ENCODE data around the gene FERMT2.

FERMT2 gene

DNA sequence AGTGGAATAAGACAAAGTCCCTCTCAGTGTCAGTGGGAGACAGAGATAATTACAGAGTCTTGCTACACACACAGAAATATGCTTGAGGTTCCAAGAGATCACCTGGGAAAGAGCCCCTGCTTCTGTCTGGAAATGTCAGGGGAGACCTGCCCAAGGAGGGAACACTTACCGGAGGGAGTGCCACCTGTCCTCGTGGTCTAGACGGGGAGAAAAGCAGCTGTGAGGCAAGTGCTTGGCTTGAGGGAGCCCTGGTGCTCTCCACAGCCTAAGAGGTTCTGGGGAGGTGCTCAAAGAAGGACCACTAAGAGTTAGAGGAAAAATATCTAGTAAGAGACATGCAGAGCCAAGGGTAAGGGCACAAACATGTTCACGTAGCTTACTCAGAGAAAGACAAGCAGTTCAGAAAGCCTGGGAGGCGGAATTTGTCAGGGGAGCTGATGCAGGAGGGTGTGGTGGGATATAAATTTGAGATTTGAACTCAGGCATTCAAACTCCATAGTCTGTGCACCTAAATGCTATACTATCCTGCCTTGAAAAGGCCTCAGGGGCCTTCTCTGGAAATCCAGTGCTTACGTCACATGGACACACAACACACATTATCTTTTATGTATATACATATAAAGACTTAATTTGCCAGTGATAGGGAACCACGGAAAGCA is 121.2 kb downstream of the FERMT2 start:
- DNase-seq (ENCODE audit: low read depth, low spot score): no peak

DNA sequence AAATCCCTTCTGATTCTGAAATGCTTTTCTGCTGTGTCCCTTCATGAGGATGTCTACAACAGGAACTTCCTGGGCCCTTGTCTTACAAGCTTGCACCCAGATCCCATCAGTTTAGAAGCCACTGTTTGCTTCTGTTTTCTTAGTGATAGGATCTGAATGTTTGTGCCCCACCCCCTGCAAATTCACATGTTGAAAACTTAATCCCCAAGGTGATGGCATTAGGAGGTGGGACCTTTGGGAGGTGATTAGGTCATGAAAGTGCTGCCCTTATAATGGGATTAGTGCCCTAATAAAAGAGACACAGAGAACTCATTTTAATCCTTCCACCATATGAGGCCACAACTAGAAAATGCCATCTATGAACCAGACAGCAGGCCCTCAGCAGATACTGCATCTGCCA is 123.4 kb downstream of the FERMT2 start:
- DNase-seq (ENCODE audit: low read depth, low spot score): no peak

DNA sequence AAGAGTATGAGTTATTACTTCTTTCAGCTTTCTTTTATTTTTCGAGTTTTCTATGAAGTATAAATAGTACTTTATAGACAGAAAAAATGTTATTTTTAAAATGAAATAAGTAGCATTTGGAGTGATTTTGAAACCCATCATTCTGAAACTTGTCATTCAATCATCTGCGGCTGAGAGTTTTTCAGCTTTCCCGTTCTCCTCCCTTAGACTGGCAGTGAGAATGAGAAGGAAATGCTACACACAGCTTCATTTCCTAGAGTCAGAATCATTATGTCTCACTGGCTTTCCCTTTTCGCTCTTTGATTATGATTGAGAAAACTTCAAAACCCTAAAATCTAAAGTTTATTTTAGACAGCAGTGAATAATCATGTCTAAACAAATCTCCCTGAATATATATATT is 125.8 kb downstream of the FERMT2 start:
- DNase-seq (ENCODE audit: low read depth, low spot score): no peak

DNA sequence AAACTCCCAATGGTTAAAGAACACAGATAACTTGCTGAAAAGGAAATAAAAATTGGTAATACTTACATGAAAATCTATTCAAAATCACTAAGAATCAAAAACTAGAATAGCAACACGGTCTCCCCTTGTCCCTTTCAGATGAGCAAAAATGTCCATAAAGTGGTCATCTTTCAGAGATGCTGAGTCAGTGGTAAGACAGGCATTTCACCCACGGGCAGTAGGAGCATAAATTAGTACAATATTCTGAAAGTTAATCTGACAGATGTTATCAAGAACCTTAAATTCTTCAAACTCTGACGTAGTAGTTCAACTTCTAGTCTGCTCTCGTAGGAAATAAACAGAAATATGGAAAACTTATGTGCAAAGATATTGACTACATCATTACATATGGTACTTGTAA is 126.4 kb downstream of the FERMT2 start:
- DNase-seq (ENCODE audit: low read depth, low spot score): no peak

DNA sequence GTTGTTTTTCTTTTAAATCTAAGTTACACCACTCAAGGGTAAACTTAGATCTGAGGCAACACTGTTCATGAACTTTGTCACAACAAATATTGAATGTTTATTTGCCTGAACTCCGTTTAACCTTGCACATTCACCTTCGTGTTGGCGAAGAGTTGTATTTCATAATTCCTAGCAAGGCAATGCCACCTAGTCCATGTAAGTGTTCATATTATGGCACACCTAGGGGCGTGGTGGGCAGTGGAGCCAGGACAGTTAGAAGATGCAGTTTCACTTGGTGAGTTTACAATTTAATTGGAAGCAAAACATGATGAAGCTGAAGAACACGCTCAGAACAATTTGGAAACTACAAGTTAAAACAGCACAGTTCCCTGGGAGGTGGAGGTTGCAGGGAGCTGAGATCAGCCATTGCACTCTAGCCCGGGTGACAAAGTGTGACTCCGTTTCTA is 129.0 kb downstream of the FERMT2 start:
- no peak for DNase-seq (ENCODE audit: low read depth, low spot score)

DNA sequence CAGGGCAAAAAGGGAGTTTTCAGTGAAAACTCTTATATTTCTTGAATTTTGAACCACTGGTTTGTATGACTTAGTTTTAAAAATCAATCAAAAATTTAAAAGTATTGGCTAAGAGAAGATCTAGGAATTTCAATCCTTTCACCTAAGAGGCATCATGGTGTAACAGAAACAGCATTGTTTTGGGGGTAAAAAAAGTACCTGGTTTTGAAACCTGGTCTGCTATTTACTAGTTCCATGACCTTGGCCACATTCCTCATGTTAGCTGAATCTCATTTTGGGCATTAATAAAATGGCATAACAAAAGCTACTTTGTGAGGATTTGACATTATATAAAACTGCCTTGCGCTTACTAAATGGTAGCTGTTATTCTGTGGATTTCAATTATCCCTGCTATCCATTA is 142.7 kb downstream of the FERMT2 start:
- no peak for DNase-seq (ENCODE audit: low read depth, low spot score)
